Lower leg skin (tissue), 4 donors: ENCODE results near the gene HUWE1. TPM values are rescaled to one million over a fixed set of nuclear protein-coding genes. Genes with fewer than 3 reads are reported as not detected.

ENCODE experiments used
- DNase-seq, 2 donors: peaks; one replicate each; pipeline ENCODE4 v3.0.0-alpha.2; 2019; ENCODE audit warnings: low spot score in 2 of 2
- H3K4me3 ChIP-seq: fragments of 200-600 bp; sonication (generic); 2 replicates; pipeline ENCODE4 v1.5.1; 2017; ENCODE audit warnings: mild to moderate bottlenecking, low read depth; ENCODE audit not compliant: poor library complexity, severe bottlenecking
- CTCF ChIP-seq, 3 donors: fragments of 450-650 bp; IDR thresholded peaks; one replicate each; pipeline ENCODE4 v1.5.1; 2016; ENCODE audit warnings: antibody characterized with exemption in 3 of 3, mild to moderate bottlenecking in 3 of 3, moderate library complexity in 2 of 3
- POLR2A ChIP-seq, 2 donors: fragments of 450-650 bp; IDR thresholded peaks; one replicate each; pipeline ENCODE4 v1.6.1; 2016 to 2017; ENCODE audit warnings: antibody characterized with exemption in 2 of 2, mild to moderate bottlenecking in 1 of 2, moderate library complexity in 1 of 2
- WGBS, 2 donors: methylation state at CpG; one replicate each; pipeline ENCODE4 v1.1.5; 2018; 5-methylcytosine and 5-hydroxymethylcytosine counted together
- intact Hi-C: fragments of 100-400 bp; cut with DNase I; formaldehyde crosslinking; loops from one replicate; pipeline ENCODE4 v1.15.0; 2023; ENCODE audit warnings: low total_unique reads
- microRNA counts, 2 donors: library from miRNA; unstranded; fragments of <30 nt; microRNA quantifications; one replicate each; lab custom pipeline; 2016
- microRNA-seq, 2 donors: library from miRNA; unstranded; fragments of <30 nt; microRNA quantifications; one replicate each; pipeline ENCODE4, GENCODE V29; 2016; ENCODE audit warnings: borderline replicate concordance in 2 of 2, borderline number of aligned reads in 1 of 2
- total RNA-seq, 4 donors: library from RNA; depleted of rRNA; stranded (reverse); fragments of >200 nt; gene quantifications; one replicate each; pipeline ENCODE4 v1.1.0, GENCODE V29; 2016

The HUWE1 gene
- total RNA-seq, 4 donors from 2014 or later, result 128 to 175 (median 158) TPM

- H3K4me3 ChIP-seq, result no peak overlapping the region
- TF ChIP-seq POLR2A (IDR thresholded peaks at IDR 0.05), result no peak
- TF ChIP-seq CTCF (IDR thresholded peaks at IDR 0.05), result no peak
- no peak for DNase-seq
- intact Hi-C loops, result no loop called here
These were observed 200.2 kb downstream of the HUWE1 start for GRCh38 chrX:53486285-53486684.

- intact Hi-C loops, result no loop called here
- no peak overlapping the region for H3K4me3 ChIP-seq
- DNase-seq, result no peak
- no peak for TF ChIP-seq CTCF (IDR thresholded peaks at IDR 0.05)
- TF ChIP-seq POLR2A (IDR thresholded peaks at IDR 0.05), result no peak
- 45 to 55% methylated on average over 2 of the region's 2 CpGs for WGBS, 2 donors
These were observed 202.6 kb downstream of the HUWE1 start for GRCh38 chrX:53483838-53484405.

DNA sequence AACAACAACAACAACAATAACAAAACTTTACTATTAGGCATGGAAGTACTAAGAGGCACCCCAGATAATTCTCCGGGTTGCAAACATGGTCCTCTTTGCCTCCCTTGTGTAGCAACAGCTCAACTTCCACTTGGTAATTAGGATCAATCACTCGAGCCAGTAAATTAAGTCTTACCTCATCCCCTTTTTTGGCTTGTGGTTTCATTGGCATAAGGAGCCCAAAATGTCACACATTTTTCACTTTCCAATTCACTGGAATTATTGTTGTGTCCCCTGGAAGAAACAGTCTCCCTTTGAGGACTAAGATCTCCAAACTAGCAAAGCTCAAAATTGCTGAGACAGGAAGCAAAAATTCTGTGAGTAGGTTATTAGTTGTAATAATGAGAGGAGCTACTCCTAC, 203.1 kb downstream of the HUWE1 start:
- no peak for DNase-seq
- TF ChIP-seq CTCF (IDR thresholded peaks at IDR 0.05) (no peak), POLR2A (IDR thresholded peaks at IDR 0.05) (no peak)
- 29 to 45% methylated on average over 2 of the region's 2 CpGs for WGBS, 2 donors
- H3K4me3 ChIP-seq, result no peak overlapping the region
- intact Hi-C loops, result no loop called here

MicroRNAs encoded within 50 kb of the gene (microRNA counts, 767-probe panel; counts per million panel counts)
- 8,038 to 11,800 counts per million in 2 donors for microRNA hsa-miR-98 (lab: Ali Mortazavi, UCI)

Small RNAs within 50 kb of the gene (microRNA-seq; reads per million reads assigned to microRNA genes)
- gene MIR98, result 8,339 to 8,622 reads per million in 2 donors
- 9,369 to 9,938 reads per million in 2 donors for gene MIRLET7F2
